Rectal smooth muscle tissue (tissue), 1 donor: ENCODE measurements around the gene MDGA2.
"Not testable (repeated sequence)": the region's sequence is repeated elsewhere in the genome, so short reads cannot be mapped to it uniquely, and the experiment has no call there.

Experiments
- H3K27ac ChIP-seq: one replicate; pipeline ENCODE4 v1.7.0; 2013; ENCODE audit warnings: low read depth, low read length, inconsistent platforms
- H3K27me3 ChIP-seq: one replicate; pipeline ENCODE4 v1.7.0; 2013; ENCODE audit warnings: low read length; ENCODE audit not compliant: control insufficient read depth, insufficient read depth
- H3K36me3 ChIP-seq: one replicate; pipeline ENCODE4 v1.7.0; 2013; ENCODE audit warnings: low read length; ENCODE audit not compliant: control insufficient read depth, insufficient read depth
- H3K4me1 ChIP-seq: one replicate; pipeline ENCODE4 v1.7.0; 2013; ENCODE audit warnings: low read length; ENCODE audit not compliant: control insufficient read depth, insufficient read depth
- H3K4me3 ChIP-seq: one replicate; pipeline ENCODE4 v1.7.0; 2013; ENCODE audit warnings: low read length
- H3K9ac ChIP-seq: one replicate; pipeline ENCODE4 v1.7.0; 2013; ENCODE audit warnings: low read length

MDGA2 gene

GRCh38 chr14:47277703-47278102, 397.7 kb downstream of the MDGA2 start:
- Histone ChIP-seq H3K27ac (no peak overlapping the region), H3K4me3 (no peak overlapping the region), H3K36me3 (no peaks in the 10 kb centered on the region), H3K9ac (no peak overlapping the region), H3K27me3 (no peaks in the 10 kb centered on the region), H3K4me1 (no peaks in the 10 kb centered on the region)

GRCh38 chr14:47276931-47277330, 398.5 kb downstream of the MDGA2 start:
- H3K27ac ChIP-seq: no peak overlapping the region
- no peaks in the 10 kb centered on the region for H3K4me1 ChIP-seq
- H3K27me3 ChIP-seq: no peaks in the 10 kb centered on the region
- H3K9ac ChIP-seq: no peak overlapping the region
- H3K36me3 ChIP-seq: no peaks in the 10 kb centered on the region
- no peak overlapping the region for H3K4me3 ChIP-seq

- Histone ChIP-seq H3K4me3 (no peak overlapping the region), H3K27ac (no peak overlapping the region), H3K36me3 (no peaks in the 10 kb centered on the region), H3K4me1 (peaks cover 3% of the 10 kb centered on the region), H3K9ac (no peak overlapping the region), H3K27me3 (no peaks in the 10 kb centered on the region)
These were observed 401.5 kb downstream of the MDGA2 start for GRCh38 chr14:47273939-47274338.

DNA sequence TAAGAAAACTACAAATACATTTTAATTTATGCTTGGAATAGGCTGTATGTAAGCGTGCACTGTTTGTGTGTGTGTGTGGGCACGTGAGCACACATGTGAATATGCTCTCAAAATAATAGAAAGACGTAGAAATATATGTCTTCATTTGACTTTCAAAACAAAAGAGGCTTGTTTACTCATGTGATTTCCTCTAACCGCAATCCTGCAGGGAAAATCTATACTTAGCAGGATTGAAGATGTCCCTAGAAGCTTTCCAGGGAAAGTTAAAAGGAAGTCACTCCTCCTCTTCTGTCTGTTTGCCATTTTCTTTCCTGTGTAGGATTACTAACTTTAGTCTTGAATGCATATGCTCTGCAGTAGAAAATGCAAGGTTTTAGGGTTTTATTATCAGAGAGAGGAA, 404.7 kb downstream of the MDGA2 start:
- H3K4me3 ChIP-seq: no peak overlapping the region

GRCh38 chr14:47269756-47270492, 405.5 kb downstream of the MDGA2 start:
- Histone ChIP-seq H3K9ac (no peak overlapping the region), H3K4me1 (peaks cover 3% of the 10 kb centered on the region), H3K4me3 (peak overlapping the region; percentile 27), H3K27me3 (no peaks in the 10 kb centered on the region), H3K36me3 (no peaks in the 10 kb centered on the region), H3K27ac (no peak overlapping the region)

More for the DNA sequence above, 404.7 kb downstream of the MDGA2 start:
- Histone ChIP-seq H3K9ac (no peak overlapping the region), H3K4me1 (peaks cover 3% of the 10 kb centered on the region), H3K36me3 (no peaks in the 10 kb centered on the region), H3K27me3 (no peaks in the 10 kb centered on the region), H3K27ac (no peak overlapping the region)

GRCh38 chr14:47264842-47265241, 410.6 kb downstream of the MDGA2 start:
- no peaks in the 10 kb centered on the region for H3K27me3 ChIP-seq
- H3K27ac ChIP-seq: no peak overlapping the region
- H3K4me3 ChIP-seq: no peak overlapping the region
- no peak overlapping the region for H3K9ac ChIP-seq
- H3K36me3 ChIP-seq: no peaks in the 10 kb centered on the region
- no peaks in the 10 kb centered on the region for H3K4me1 ChIP-seq

- Histone ChIP-seq H3K27ac (no peak overlapping the region), H3K4me3 (no peak overlapping the region), H3K36me3 (no peaks in the 10 kb centered on the region), H3K27me3 (no peaks in the 10 kb centered on the region), H3K9ac (no peak overlapping the region), H3K4me1 (no peaks in the 10 kb centered on the region)
These were observed 412.6 kb downstream of the MDGA2 start for GRCh38 chr14:47262801-47263200.

DNA sequence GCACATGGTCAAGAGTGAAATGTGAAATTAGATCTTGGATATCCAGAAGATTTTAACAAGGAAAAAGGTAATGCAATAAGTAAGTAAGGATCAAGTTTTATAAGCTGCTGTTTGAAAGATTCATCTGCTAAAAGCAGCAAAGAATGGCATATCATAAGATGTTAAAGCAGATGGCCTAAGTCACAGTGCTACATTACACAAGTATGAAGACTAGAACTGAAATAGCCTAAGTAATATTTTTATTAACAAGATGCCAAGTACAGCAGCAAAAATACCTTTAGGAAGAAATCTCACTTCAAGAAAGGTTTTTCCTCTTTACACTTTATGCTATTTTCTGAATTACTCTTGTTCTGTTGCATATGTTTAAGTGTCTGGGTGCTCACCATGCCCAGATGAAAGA, 414.1 kb downstream of the MDGA2 start:
- Histone ChIP-seq H3K4me1 (no peaks in the 10 kb centered on the region), H3K27me3 (no peaks in the 10 kb centered on the region), H3K4me3 (no peak overlapping the region), H3K9ac (no peak overlapping the region), H3K36me3 (no peaks in the 10 kb centered on the region), H3K27ac (no peak overlapping the region)

DNA sequence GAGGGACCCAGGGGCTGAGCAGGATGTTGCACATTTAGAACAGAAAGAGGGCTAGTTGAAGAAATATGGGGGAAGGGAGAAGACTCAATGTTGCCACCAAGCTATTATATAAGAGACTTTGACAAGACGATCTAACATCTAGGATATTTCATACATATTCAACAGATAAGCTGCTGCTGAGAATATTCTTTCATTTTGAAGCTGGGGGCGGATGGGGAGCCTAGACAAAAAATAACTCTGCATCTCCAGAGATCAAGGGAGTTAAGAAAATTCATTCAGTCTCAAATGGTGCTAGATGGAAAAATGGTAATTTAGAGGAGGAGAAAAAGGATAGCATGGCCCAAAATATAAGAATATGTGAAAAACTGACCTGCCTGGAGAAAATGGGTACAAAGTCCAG, 415.6 kb downstream of the MDGA2 start:
- H3K9ac ChIP-seq: no peak overlapping the region

GRCh38 chr14:47257013-47257412, 418.4 kb downstream of the MDGA2 start:
- Histone ChIP-seq H3K27ac (no peak overlapping the region), H3K27me3 (no peaks in the 10 kb centered on the region), H3K4me3 (no peak overlapping the region), H3K36me3 (no peaks in the 10 kb centered on the region), H3K9ac (no peak overlapping the region), H3K4me1 (no peaks in the 10 kb centered on the region)

More for the DNA sequence above, 415.6 kb downstream of the MDGA2 start:
- Histone ChIP-seq H3K4me1 (no peaks in the 10 kb centered on the region), H3K36me3 (no peaks in the 10 kb centered on the region), H3K4me3 (no peak overlapping the region), H3K27me3 (no peaks in the 10 kb centered on the region), H3K27ac (no peak overlapping the region)

- Histone ChIP-seq H3K9ac (no peak overlapping the region), H3K27me3 (no peaks in the 10 kb centered on the region), H3K4me3 (no peak overlapping the region), H3K36me3 (no peaks in the 10 kb centered on the region), H3K27ac (no peak overlapping the region), H3K4me1 (no peaks in the 10 kb centered on the region)
These were observed 422.6 kb downstream of the MDGA2 start for GRCh38 chr14:47252802-47253201.

DNA sequence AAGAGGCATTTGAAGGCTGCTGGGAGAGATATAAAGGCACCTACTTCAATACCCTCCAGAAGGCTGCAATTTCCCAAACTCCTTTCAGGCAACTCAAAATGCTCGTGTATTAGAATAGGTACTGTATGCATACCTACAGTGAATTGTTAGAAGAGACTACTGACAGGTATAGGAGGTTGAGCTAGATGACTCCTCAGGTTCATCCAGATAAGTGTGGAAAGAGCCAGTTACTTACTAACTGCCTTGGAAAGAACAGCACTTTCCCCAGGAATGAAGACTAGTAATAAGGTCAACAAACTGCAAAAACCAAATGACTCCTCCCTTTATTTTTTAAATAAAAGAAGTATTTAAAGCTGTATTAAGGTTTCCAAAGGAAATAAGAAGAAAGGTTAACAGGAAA, 429.0 kb downstream of the MDGA2 start:
- no peak overlapping the region for H3K4me3 ChIP-seq
- H3K27me3 ChIP-seq: no peaks in the 10 kb centered on the region
- no peak overlapping the region for H3K27ac ChIP-seq
- H3K36me3 ChIP-seq: no peaks in the 10 kb centered on the region
- no peaks in the 10 kb centered on the region for H3K4me1 ChIP-seq
- H3K9ac ChIP-seq: no peak overlapping the region

DNA sequence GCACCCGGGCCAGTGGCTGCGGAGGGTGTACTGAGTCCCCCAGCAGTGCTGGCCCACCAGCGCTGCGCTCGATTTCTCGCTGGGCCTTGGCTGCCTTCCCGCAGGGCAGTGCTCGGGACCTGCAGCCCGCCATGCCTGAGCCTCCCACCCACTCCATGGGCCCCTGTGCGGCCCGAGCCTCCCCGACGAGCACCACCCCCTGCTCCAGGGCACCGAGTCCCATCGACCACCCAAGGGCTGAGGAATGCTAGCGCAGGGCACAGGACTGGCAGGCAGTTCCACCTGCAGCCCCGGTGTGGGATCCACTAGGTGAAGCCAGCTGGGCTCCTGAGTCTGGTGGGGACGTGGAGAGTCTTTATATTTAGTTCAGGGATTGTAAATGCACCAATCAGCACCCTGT, 432.8 kb downstream of the MDGA2 start:
- H3K4me3 ChIP-seq, H3K36me3 ChIP-seq, H3K27ac ChIP-seq, H3K4me1 ChIP-seq, H3K27me3 ChIP-seq, H3K9ac ChIP-seq: not testable (repeated sequence)
